ENCODE data around the gene NRARP.
"Not testable (repeated sequence)": the region's sequence is repeated elsewhere in the genome, so short reads cannot be mapped to it uniquely, and the experiment has no call there.

The NRARP gene

DNA sequence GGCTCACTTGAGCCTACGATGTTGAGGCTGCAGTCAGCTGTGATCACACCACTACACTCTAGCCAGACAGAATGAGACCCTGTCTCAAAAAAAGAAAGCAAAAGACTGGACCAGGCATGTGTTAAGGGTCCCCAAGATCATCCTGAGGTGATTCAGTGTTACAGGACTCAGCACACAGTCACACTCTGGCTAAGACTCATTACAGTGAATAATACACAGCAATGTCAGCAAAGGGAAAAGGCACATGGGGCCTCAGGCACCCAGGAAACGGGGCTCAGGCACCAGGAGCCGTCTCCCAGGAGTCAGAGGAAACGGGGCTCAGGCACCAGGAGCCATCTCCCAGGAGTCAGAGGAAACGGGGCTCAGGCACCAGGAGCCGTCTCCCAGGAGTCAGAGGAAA is 39.2 kb upstream of the NRARP start:
- TF ChIP-seq, protein P1, sequence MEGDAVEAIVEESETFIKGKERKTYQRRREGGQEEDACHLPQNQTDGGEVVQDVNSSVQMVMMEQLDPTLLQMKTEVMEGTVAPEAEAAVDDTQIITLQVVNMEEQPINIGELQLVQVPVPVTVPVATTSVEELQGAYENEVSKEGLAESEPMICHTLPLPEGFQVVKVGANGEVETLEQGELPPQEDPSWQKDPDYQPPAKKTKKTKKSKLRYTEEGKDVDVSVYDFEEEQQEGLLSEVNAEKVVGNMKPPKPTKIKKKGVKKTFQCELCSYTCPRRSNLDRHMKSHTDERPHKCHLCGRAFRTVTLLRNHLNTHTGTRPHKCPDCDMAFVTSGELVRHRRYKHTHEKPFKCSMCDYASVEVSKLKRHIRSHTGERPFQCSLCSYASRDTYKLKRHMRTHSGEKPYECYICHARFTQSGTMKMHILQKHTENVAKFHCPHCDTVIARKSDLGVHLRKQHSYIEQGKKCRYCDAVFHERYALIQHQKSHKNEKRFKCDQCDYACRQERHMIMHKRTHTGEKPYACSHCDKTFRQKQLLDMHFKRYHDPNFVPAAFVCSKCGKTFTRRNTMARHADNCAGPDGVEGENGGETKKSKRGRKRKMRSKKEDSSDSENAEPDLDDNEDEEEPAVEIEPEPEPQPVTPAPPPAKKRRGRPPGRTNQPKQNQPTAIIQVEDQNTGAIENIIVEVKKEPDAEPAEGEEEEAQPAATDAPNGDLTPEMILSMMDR (IDR thresholded peaks at IDR 0.05; ENCODE audit: insufficient read depth, low read depth, low read length, missing control alignments) = no peak
- no peak for DNase-seq (ENCODE audit: low read depth)
- no peak overlapping the region for H3K4me3 ChIP-seq (ENCODE audit: low read length)

DNA sequence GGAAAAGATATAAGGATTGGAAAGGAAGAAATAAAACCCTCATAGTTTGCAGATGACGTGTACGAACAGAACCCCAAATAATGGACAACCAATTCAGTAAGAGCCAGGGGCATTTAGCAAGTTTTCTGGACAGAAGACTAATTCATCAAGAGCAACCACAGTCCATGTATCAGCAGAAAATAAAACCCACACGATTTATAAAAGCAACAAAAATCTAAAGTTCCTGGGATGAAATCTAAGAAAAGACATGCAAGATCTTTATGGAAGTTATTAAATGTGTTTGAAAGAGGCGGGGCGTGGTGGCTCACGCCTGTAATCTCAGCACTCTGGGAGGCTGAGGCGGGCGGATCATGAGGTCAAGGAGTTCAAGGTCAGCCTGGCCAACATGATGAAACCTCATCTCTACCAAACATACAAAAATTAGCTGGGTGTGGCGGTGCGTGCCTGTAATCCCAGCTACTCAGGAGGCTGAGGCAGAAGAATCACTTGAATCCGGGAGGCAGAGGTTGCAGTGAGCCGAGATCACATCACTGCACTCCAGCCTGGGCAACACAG is 37.9 kb upstream of the NRARP start:
- not testable (repeated sequence) for H3K4me3 ChIP-seq (ENCODE audit: low read length); DNase-seq (ENCODE audit: low read depth)

DNA sequence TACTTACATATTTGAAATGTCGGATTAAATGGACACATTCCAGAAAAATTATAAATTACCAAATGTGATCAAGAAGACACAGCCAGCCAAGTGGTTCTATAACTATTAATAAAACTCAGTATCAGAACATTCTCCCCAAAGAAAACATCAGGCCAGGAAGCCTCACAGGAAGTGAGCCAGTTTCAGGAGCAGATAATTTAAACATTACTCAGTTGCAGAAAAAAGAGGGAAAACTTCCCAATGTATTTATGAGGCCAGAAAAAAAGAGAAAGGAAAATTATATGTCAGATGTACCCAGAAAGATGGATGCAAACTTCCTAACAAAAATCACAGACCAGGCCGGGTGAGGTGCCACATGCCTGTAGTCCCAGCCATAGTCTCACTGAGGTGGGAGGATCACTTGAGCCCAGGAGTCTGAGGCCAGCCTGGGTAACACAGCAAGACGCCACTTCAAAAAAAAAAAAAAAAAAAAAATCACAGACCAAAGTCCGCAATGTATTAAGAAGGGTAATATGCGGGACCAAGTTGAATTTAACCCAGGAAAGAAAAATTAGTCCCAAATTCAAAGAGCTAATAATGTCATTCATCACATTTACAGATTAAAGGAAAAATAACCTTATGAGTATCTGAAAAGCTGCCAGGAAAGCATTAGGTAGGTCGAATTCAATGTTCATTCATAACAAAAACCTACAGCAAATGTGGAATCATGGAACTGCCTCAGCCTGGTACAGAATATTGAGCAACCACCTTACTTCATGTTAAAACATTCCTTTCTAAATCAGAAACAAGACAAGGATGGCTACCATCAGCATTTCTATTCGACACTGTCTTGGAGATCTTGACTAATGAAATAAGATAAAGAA is 37.2 kb upstream of the NRARP start:
- TF ChIP-seq, protein P1 (IDR thresholded peaks at IDR 0.05; ENCODE audit: insufficient read depth, low read depth, low read length, missing control alignments) = no peak
- DNase-seq (ENCODE audit: low read depth) = no peak
- H3K4me3 ChIP-seq (ENCODE audit: low read length) = no peak overlapping the region

DNA sequence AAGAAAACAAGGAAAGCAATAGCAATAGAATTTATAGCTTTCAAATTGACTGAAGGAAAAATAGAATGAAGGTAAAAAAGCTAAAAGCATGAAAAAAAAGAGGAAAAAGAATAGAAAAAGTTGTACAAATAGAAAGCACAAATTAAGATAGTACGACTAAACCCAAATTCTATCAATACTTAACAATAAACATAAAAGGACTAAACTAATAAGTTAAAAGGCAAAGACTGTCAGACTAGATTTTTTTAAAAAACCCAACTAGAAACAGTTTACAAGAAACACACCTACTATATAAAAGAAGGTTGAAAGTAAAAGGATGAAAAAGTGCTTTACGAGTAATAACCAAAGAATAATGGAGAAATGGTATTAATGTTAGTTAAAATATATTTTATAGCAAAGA is 34.7 kb upstream of the NRARP start:
- TF ChIP-seq, protein P1 (IDR thresholded peaks at IDR 0.05; ENCODE audit: insufficient read depth, low read depth, low read length, missing control alignments) = no peak
- H3K4me3 ChIP-seq (ENCODE audit: low read length) = no peak overlapping the region
- no peak for DNase-seq (ENCODE audit: low read depth)

DNA sequence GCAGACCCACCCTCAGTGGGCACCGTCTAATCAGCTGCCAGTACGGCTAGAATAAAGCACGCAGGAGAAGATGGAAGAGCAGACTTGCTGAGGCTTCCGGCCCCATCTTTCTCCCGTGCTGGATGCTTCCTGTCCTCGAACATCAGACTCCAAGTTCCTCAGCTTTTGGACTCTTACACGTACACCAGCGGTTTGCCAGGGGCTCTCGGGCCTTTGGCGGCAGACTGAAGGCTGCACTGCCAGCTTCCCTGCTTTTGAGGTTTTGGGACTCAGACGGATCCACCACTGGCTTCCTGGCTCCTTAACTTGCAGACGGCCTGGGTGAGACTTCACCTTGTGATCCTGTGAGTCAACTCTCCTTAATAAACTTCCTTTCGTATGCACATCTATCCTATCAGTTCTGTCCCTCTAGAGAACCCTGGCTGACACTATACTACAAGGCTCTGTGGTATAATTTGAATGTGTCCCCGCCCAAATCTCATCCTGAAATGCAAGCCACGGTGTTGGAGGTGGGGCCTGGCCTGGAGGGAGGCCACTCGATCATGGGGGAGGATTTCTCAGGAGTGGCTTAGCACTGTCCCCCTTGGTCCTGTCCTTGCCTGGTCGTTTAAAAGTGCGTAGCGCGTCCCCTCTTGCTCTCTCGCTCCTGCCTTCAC is 31.1 kb upstream of the NRARP start:
- TF ChIP-seq, protein P1 (IDR thresholded peaks at IDR 0.05; ENCODE audit: insufficient read depth, low read depth, low read length, missing control alignments) = no peak
- no peak for DNase-seq (ENCODE audit: low read depth)
- no peak overlapping the region for H3K4me3 ChIP-seq (ENCODE audit: low read length)

DNA sequence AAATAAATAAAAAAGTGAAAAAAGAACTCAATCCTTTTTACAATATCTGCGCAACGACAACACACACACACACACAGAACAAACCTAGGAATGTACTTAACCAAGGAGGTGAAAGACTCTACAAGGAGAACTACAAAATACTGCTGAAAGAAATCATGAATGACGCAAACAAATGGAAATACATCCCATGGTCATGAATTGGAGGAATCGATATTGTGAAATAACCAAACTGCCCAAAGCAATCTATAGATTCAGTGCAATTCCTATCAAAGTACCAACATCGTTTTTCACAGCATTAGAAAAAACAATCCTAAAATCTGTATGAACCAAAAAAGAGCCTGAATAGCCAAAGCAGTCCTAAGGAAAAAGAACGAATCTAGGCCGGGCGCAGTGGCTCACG is 29.9 kb upstream of the NRARP start:
- no peak for DNase-seq (ENCODE audit: low read depth)
- H3K4me3 ChIP-seq (ENCODE audit: low read length) = no peak overlapping the region
- TF ChIP-seq, protein P1 (IDR thresholded peaks at IDR 0.05; ENCODE audit: insufficient read depth, low read depth, low read length, missing control alignments) = no peak

DNA sequence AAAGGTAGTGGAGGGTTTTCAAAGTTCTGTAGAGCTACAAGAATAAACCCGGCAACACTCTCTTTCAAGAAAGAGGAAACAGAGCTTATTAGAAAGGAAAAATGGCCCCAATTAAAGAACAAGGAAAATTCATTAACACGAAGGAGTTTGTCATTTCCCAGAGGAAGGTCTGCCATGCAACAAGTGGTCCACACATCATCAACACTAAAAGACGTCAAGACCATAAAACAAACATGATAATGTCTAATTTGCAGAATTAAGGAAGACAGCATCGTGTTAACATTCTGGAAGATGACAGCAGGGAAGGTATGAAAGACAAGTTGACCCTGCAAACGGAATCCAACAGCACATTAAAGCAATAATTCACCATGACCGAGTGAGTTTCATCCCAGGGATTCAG is 28.6 kb upstream of the NRARP start:
- no peak for DNase-seq (ENCODE audit: low read depth)
- TF ChIP-seq, protein P1 (IDR thresholded peaks at IDR 0.05; ENCODE audit: insufficient read depth, low read depth, low read length, missing control alignments) = no peak
- no peak overlapping the region for H3K4me3 ChIP-seq (ENCODE audit: low read length)

DNA sequence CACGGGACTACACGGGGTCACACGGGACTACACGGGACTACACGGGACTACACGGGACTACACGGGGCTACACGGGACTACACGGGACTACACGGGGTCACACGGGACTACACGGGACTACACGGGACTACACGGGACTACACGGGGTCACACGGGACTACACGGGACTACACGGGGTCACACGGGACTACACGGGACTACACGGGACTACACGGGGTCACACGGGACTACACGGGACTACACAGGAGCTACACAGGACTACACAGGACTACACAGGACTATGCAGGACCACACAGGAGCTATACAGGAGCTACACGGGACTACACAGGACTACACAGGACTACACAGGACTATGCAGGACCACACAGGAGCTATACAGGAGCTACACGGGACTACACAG is 27.5 kb upstream of the NRARP start:
- not testable (repeated sequence) for H3K4me3 ChIP-seq (ENCODE audit: low read length); DNase-seq (ENCODE audit: low read depth)

DNA sequence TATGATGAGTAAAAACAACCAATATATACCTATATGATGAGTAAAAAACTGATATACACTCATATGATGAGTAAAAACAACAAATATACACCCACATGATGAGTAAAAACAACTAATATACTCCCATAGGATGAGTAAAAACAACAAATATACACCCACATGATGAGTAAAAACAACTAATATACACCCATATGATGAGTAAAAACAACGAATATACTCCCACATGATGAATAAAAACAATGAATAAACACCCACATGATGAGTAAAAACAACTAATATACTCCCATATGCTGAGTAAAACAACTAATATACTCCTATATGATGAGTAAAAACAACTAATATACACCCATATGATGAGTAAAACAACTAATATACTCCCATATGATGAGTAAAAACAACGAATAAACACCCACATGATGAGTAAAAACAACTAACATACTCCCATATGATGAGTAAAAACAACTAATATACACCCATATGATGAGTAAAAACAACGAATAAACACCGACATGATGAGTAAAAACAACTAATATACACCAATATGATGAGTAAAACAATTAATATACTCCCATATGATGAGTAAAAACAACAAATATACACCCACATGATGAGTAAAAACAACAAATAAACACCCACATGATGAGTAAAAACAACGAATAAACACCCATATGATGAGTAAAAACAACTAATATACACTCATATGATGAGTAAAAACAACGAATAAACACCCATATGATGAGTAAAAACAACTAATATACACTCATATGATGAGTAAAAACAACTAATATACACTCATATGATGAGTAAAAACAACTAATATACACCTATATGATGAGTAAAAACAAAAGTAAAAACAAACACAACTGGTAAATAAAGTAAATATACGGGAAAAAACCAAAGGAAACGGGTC is 25.8 kb upstream of the NRARP start:
- H3K4me3 ChIP-seq (ENCODE audit: low read length) = not testable (repeated sequence)
- DNase-seq (ENCODE audit: low read depth) = peak; percentile 46
